Coronary artery (tissue), 2 donors: ENCODE data around the gene PLEKHG7.
"Not testable (repeated sequence)": the region's sequence is repeated elsewhere in the genome, so short reads cannot be mapped to it uniquely, and the experiment has no call there.

ENCODE experiments used
- DNase-seq: peaks from one replicate; pipeline ENCODE4 v3.0.0-alpha.2; 2017; ENCODE audit warnings: low spot score
- H3K27ac ChIP-seq, 2 donors: fragments of 200-600 bp; sonication (generic); one replicate each; pipeline ENCODE4 v1.5.1; 2016 to 2019
- H3K4me3 ChIP-seq: fragments of 200-600 bp; sonication (generic); 2 replicates; pipeline ENCODE4 v1.5.1; 2016; ENCODE audit warnings: mild to moderate bottlenecking, moderate library complexity
- TF ChIP-seq, protein P1 (sequence below): fragments of 200-600 bp; sonication (generic); IDR thresholded peaks from one replicate; pipeline ENCODE4 v1.5.1; 2019; ENCODE audit warnings: antibody characterized with exemption

The PLEKHG7 gene, protein sequence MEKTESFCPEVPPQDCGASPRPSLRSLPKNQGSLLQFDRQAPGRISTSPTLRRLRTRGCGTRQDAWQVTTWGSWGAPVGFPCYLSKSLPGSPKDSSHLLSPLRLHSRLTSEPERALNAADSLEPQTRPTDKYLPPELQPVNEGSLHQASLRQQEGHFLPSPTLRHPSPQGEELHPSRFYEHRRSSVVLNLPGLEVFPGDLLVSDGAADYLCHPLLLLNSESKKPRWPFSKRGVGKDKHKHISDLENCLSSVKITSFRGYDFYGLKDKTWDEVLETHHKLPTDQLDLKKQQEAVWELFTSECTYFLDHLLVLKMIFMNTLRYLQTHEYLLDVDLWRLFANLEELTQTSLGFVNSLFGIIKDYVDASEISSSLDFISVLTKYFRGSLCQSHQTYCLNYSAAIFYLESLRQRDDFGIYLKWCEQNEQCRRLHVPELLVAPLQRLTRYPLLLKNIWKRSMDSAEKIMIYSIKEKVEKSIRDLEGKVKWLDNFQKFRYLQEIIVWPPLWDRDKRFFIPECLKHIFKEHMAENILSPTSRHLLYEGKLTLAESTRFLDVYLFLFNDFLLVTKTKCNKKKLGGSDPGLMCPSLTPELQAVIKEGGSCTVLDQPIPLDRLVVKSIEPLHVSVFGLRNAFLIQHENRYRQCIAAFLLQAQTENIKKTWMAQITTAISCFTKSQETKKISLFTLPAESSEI

DNA sequence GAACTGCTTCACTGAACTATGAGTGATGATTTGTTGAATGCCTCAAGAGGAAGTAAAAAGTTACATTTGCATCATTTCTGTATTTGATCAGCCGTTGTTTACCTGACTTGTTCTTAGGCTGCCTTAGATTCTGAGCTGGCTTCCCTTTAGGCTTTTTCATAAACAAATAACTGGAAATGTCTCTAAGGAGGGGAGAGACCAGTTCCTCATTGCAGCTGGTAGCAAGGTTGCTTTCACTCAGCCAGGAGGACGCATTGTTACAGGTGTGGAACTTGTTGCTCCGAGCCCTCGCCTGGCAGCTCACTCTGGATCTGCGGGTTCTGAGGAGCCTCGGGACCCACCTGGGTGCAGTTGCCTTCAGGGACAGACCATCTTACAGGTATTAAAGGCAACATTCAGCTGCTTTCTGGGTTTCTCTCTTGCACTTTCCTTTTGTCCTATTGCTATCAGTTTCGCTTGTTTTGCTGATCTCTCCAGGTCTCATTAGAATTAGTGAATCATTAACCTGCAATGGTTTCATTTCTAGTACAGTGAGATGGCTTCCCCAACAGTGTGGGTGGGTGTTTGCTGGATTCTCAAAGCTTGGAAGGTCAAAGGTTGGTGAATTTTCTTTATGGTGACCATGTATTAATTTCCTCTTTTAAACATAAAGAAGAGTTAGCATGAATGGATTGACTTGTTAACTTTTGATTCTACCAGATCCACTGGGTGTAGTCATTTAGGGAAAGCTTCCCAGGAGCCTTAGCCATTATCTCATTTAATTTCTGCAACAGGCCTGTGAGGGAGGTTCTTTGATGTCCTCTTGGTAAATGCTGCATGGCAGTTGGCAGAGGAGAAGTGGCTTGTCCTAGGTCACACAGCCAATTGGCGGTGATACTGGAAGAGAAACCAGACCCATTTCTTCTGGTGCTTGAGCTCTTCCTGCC is at the start of gene PLEKHG7:
Gene PLEKHG7, plus strand, starts transcription at position 236 of the 926 bp plus-strand sequence. CDS start 3,643 bp downstream, outside the sequence.
- no peak within 1 kb of the TSS for H3K4me3 ChIP-seq
- no peak within 1 kb of the TSS for H3K27ac ChIP-seq
- TF ChIP-seq, protein P1, sequence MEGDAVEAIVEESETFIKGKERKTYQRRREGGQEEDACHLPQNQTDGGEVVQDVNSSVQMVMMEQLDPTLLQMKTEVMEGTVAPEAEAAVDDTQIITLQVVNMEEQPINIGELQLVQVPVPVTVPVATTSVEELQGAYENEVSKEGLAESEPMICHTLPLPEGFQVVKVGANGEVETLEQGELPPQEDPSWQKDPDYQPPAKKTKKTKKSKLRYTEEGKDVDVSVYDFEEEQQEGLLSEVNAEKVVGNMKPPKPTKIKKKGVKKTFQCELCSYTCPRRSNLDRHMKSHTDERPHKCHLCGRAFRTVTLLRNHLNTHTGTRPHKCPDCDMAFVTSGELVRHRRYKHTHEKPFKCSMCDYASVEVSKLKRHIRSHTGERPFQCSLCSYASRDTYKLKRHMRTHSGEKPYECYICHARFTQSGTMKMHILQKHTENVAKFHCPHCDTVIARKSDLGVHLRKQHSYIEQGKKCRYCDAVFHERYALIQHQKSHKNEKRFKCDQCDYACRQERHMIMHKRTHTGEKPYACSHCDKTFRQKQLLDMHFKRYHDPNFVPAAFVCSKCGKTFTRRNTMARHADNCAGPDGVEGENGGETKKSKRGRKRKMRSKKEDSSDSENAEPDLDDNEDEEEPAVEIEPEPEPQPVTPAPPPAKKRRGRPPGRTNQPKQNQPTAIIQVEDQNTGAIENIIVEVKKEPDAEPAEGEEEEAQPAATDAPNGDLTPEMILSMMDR = no peak
- no peak for DNase-seq

DNA sequence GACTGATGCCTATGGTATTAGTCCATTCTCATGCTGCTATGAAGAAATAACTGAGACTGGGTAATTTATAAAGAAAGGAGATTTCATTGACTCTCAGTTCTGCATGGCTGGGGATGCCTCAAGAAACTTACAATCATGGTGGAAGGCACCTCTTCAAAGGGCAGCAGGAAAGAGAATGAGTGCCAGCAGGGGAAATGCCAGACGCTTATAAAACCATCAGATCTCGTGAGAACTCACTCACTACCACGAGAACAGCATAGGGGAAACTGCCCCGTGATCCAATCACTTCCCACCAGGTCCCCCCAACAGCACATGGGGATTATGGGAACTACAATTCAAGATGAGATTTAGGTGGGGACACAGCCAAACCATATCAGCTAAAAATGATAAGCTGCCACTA is 48.5 kb upstream of the PLEKHG7 start:
- DNase-seq, H3K27ac ChIP-seq, H3K4me3 ChIP-seq: not testable (repeated sequence)

DNA sequence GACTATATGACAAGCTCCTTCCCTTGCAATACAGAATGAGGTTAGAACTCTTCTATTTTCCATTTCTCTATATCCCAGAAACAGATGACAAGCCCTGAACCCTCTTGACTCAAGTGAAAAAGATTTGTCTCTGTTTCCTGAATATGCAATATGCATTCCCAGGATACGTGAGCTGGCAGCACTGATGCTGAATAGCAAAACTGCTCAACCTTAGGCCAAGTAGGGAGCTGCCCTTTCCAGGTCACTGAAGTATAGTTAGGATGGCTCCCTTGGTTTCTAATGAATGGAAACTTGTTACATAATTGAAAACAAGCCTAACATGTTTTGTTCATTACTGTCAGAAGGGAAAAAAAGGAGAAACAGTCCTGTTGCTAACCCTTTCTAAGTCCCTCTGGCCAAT is 47.9 kb upstream of the PLEKHG7 start:
- DNase-seq = no peak
- Histone ChIP-seq H3K27ac (no peak overlapping the region), H3K4me3 (no peak overlapping the region)
- TF ChIP-seq, protein P1 = no peak

DNA sequence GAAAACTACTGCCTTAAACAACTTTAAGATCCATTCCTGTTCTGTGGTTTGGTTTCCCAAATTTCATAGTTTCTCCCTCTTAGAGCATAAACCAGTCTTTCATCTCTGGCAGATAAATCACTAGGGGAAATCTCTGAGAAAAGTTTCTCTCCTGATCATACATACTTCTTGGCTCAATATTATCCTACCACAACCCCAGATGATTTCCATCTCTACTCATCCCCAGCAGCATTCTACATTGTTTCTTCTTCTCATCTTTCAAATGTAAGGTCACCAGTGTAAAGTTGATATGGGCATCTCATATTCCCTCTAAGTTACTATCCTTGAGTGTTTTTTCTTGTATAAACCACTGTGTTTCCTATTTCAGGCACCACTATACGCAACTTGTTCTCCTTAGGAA is 45.9 kb upstream of the PLEKHG7 start:
- TF ChIP-seq, protein P1 = no peak
- Histone ChIP-seq H3K4me3 (no peak overlapping the region), H3K27ac (no peak overlapping the region)
- no peak for DNase-seq

DNA sequence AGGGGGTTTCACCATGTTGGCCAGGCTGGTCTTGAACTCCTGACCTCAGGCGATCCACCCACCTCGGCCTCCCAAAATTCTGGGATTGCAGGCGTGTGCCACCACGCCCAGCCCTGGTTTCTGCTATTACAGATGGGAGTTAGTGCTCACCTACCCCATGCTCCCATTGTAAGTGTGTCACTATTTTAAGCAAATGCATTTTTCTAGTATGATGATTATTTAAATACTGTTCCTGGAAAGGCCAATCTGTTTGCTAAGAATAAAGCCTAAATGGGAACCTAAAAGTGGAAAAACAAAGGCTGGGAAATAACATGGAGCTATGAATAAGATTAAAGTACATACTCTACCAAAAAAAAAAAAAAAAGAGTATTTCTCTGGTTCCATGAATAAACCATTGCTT is 45.0 kb upstream of the PLEKHG7 start:
- no peak overlapping the region for H3K4me3 ChIP-seq
- DNase-seq = no peak
- H3K27ac ChIP-seq = no peak overlapping the region
- TF ChIP-seq, protein P1 = no peak

DNA sequence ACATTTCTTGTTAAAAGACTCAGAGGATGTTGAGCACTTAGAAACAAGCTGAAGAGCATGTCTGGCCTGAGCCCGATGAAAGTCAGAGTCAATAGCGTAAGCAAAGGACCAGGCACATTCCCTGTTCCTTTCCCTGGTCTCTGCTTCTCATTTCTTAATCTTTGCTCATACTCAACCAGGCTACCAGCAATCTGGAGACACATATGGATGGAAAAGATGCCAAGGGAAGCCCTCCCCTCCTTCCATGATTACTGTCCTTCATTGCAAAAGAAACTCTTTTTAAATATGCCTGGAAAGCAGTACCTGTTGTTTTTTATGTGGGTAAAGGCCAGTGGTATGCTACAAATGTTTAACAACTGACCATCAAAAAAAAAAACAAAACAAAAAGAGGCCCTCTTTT is 44.2 kb upstream of the PLEKHG7 start:
- Histone ChIP-seq H3K27ac (no peak overlapping the region), H3K4me3 (no peak overlapping the region)
- TF ChIP-seq, protein P1 = no peak
- no peak for DNase-seq

DNA sequence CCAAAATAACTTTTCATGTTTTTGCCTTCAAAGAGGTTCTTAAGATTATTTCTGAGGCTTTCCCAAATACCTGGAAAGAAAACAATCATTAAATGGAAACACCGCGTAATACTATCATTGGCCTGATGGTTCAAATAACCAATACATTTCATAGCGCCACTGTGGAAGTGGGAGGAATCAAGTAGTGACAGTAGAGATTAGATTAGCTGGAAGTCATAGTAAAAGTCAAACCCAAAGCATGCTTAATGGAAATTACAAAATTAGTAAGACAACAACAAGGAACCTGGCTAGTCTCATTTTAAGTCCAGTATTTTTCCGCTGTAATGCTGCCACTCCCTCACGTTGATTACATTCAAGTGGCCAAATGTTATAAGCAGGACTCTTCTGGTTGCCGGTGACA is 41.5 kb upstream of the PLEKHG7 start:
- DNase-seq = no peak
- TF ChIP-seq, protein P1 = no peak
- Histone ChIP-seq H3K4me3 (no peak overlapping the region), H3K27ac (no peak overlapping the region)
